AG09319 (cell line): ENCODE measurements around the gene INKA1.

Experiments
- DNase-seq: peaks from one replicate; pipeline ENCODE4 v3.0.0-alpha.2; 2010; ENCODE audit warnings: low read depth; ENCODE audit errors: extremely low read depth
- CTCF ChIP-seq: IDR thresholded peaks from 2 replicates; pipeline ENCODE4 v1.5.1; 2011; ENCODE audit warnings: low read depth, mild to moderate bottlenecking, inconsistent platforms, low read length, moderate library complexity

Gene INKA1

GRCh38 chr3:49787536-49787935 lies 15.5 kb upstream of the INKA1 start:
- DNase-seq = no peak
- no peak for TF ChIP-seq CTCF

- no peak for TF ChIP-seq CTCF
- no peak for DNase-seq
These were observed 15.0 kb upstream of the INKA1 start for GRCh38 chr3:49788056-49788455.

GRCh38 chr3:49790626-49791411 lies 12.2 kb upstream of the INKA1 start:
- DNase-seq = no peak
- no peak for TF ChIP-seq CTCF

- no peak for DNase-seq
- no peak for TF ChIP-seq CTCF
These were observed 11.5 kb upstream of the INKA1 start for GRCh38 chr3:49791571-49791970.

- no peak for TF ChIP-seq CTCF
- no peak for DNase-seq
These were observed 10.5 kb upstream of the INKA1 start for GRCh38 chr3:49792371-49793150.

GRCh38 chr3:49793486-49794085 lies 9.5 kb upstream of the INKA1 start:
- DNase-seq = no peak
- no peak for TF ChIP-seq CTCF

GRCh38 chr3:49794431-49794830 lies 8.6 kb upstream of the INKA1 start:
- no peak for DNase-seq
- no peak for TF ChIP-seq CTCF
